ELR (cell line): Measurements from ENCODE around the gene SMARCA2.
A peak's percentile ranks its signal among the peaks of the same experiment; 100 is the strongest.

Source experiments
- DNase-seq: peaks from one replicate; pipeline ENCODE4 v3.0.0-alpha.2; 2015; ENCODE audit warnings: low read depth

The SMARCA2 gene

DNA sequence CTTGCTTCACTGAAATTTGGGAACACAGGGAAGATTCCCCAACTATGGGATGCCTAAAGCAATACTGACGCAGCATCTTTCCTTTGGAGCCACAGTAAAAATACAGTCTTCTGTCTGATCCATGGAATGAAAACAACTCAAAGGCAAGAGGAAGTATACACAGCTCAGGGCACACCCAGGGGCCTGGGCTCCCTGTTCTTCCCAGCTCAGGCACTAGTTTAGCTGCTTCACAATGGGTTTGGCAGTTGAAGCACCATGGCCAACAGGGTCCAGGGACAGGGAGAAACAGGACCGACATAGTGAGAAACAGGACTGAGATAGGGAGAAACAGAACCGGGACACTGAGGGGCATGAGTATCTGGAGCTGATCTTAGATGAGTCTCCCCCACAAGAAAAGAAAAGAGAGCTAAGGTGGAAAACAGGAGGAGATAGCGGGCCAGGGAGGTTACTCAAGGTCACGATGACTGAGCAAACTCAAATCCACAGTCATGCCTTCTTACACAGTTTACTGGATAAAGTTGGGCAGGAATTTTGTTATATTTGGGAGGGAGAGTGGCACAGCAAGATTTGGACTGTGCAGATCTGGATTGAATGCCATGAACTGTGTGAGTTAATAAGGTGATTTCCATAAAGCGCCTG lies 198.8 kb downstream of the SMARCA2 start:
- DNase-seq = no peak

DNA sequence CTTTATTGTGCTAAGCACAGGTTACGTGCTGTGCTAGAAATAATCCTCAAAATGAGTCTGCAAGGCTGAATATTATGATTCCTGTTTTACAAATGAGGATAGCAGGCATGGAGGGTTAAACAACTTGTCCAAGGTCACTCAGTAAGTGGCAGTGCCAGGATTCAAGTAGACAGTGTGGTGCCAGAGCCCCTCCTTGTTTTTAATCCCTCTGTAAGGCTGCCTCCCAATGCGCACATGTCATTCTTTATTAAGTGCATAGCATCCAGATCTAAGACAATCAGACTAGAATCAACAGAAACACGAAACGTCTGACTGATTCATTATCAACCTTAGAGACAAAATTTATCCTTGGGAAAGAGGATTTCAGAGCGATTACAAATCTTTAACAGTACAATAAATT lies 199.6 kb downstream of the SMARCA2 start:
- no peak for DNase-seq

DNA sequence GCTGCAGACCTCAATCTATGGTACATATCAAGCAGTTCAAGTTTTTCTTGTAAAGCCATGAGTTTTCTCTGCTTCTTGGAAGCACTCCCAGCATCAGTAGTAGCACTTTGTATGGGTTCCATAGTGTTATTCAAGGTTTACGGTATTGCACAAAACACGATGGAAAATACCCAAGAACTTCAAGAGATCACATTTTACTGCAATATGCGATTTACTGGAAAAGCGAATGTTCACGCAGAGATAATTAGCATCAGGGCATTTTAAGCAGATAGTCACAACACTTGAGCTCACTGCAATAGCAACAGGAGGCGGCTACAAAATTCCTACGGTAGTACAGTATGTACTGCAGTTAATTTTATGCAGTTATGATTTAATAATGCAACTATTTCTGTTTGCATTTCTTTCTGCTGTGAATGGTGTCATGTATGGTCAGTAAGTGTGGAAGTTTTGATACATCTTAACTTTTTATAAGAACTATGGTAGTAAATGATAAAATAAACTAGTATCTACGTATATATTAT lies 200.8 kb downstream of the SMARCA2 start:
- no peak for DNase-seq

DNA sequence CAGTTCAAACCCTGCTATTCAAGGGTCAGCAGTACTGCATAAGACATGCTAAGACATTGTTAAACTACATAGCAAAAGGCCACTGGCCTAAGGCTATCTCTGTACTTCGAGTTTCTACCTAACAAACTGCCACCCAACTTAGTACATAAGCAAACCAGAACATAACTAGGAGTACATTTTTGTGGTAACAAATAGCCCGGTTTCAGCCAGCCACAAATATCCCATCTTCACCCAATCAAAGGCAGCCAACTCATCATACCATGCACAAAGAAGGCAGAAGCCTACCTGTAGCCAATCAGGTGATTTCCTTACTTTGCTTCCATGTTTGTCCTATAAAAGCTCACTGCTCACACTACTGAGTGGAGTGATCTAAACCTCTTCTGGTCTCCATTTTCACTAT lies 201.4 kb downstream of the SMARCA2 start:
- peak; percentile 40 for DNase-seq

- DNase-seq = no peak
These were observed 202.4 kb downstream of the SMARCA2 start for GRCh38 chr9:2217540-2217939.

DNA sequence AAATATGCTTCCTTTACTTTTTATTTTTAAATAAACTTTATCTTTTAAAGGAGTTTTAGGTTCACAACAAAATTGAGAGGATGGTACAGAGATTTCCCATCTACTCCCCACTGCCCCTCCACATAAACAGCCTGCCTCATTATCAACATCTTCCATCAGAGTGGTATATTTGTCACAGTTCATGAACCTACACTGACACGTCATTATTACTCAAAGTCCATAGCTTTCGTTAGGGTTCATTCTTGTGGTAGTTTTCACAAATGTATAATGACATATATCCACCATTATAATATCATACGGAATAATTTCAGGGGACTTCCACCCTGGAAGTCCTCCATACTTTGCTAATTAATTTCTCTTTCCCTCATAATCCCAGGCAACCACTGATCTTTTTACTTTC lies 204.9 kb downstream of the SMARCA2 start:
- DNase-seq = peak; percentile 68

DNA sequence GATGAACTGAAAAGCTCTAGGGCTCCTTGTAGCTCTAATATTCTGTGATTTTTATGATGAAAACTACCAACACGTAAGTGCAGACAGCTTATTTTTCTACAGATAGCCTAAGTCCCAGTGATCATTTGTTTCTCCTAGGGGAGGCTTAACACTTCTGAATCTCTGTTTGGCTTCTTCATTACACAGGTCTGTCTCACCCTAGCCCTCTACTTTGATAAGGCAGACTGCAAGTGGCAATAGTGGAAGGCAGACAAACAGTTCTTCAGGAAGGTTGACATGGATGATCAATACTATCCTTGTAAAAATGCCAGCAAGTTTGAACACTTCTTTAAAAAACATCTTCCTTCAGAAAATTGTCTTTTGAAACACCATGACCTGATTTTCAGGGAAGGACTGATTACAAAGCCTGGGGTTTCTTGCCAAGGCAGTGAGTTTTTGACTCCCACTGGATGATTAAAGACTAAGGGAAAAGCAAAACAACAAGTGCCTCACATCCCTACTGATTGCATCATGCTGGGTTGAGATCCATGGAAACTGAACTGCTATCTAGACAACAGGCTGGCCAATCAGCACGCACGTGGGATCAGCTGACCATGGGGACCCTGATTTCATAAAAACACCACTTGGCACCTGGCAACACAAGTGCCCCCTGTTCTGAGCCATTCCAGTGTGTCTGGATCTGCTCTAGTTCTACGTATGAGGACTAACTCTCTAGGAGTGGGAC lies 212.2 kb downstream of the SMARCA2 start:
- no peak for DNase-seq

GRCh38 chr9:2228132-2228531 lies 213.0 kb downstream of the SMARCA2 start:
- peak; percentile 28 for DNase-seq

DNA sequence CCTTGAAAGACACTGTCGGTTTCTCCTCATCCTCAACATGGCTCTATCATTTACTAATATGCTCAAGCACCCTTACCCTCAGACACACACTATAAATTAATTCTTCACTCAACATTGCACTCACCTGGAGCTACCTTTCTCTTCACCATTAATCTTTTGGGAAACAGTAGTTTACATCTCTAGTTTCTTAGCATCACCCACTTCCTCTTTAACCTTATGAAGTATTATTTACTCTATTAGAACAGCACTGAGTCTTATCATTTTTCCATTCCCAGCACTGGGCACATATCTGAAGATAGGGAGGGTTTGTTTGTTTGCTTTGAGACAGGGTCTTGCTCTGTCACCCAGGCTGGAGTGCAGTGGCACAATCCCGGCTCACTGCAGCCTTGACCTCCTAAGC lies 213.5 kb downstream of the SMARCA2 start:
- no peak for DNase-seq

DNA sequence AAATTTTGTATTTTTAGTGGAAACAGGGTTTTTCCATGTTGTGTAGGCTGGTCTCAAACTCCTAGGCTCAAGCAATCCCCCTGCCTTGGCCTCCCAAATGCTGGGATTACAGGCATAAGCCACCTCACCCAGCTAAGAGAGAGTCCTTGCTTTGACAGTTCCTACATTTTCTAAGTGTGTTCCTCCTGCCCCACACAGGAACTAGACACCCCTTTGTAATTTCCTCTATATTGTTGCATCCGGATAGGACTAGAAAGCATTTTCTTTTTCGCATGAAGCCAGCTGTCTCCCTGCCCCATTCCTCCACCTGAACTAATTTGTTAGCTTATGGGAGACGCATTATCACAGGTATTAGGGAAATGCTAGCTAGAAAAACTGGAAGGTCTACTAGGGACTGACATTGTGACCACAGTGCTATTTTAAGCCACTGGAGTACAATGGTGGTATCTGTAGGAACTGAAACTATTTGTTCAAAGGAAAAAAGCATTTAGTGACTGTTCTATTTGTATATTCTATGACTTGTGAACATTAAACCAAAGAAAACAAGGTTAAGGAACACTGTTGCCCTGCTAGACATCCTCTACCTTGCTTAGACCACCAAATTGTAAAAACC lies 214.1 kb downstream of the SMARCA2 start:
- no peak for DNase-seq

DNA sequence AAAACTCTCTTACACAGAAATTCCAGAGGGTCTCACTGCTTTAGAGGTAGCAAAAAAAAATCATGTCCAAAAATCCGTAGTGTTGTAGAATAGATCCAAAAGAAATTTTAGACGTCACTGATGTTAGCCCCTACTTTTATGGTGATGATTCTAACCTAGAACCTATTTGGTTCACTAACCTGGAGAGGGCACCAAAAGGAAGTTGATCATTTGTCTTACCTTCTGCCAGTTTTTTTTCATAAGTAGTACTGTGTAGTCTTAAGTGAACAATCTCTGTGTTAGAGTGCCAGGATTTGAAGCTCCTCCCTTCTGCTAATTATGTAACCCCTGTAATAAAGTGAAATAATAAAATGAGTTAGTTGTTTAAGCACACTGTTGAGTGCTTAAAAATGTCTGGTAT lies 215.2 kb downstream of the SMARCA2 start:
- DNase-seq = no peak

- no peak for DNase-seq
These were observed 216.0 kb downstream of the SMARCA2 start for GRCh38 chr9:2231101-2231500.

DNA sequence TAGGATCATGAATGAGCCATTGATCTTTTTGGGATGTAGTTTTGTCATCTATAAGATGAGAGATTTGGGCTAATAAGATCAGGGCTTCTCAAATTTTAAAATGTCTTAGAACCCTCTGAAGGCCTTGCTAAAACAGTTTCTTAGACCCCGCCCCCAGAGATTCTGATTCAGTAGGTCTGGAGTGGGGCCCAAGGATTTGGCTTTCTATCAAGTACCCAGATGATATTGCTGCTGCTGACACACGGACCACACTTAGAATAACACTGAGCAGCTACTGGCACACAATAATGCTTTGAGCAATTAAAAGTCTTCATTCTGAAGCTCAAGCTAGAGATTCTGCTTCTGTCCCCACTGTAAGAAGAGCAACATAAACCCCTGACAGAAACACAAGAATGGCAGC lies 216.7 kb downstream of the SMARCA2 start:
- DNase-seq = no peak

GRCh38 chr9:2233274-2233673 lies 218.1 kb downstream of the SMARCA2 start:
- no peak for DNase-seq

DNA sequence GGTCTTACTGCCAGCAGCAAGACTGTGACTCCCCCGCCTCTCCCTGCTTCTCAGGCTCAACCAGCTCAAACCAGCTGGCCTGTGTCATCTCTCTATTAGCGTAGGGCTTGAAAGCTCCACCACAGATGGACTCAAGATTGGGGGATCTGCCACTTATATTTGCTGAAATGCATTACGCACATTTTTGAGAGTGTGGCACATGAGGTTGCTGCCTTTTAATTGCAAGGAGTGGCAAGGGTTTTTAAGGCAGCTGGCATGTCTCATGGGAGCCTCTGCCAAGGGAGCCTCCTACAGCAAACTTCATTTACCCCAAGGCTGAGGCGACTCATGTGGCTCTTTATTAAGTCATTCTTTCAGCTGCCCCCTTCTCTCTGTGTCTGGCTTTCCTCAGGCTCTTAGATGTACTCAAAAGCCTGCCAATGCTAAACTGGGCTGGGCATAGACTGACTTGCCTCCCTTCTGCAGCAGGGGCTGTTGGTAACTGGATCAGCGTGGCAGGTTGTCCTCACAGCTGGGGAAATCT lies 219.3 kb downstream of the SMARCA2 start:
- DNase-seq = no peak

DNA sequence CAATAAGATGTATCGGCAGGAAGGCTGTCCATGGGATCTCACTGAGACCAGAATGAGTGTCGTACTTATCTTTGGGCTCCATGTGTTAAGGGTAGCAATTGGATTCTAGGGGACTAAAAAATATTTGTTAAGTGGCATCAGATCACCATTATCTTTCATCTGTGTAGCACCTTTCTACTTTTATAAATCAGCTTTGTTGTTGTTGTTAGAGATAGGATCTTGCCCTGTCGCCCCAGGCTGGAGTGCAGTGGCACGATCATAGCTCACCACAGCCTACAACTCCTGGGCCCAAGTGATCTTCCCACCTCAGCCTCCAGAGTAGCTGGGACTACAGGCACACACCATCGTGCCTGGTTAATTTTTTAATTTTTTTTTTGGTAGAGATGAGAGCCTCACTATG lies 220.5 kb downstream of the SMARCA2 start:
- no peak for DNase-seq

GRCh38 chr9:2236850-2237249 lies 221.7 kb downstream of the SMARCA2 start:
- no peak for DNase-seq

DNA sequence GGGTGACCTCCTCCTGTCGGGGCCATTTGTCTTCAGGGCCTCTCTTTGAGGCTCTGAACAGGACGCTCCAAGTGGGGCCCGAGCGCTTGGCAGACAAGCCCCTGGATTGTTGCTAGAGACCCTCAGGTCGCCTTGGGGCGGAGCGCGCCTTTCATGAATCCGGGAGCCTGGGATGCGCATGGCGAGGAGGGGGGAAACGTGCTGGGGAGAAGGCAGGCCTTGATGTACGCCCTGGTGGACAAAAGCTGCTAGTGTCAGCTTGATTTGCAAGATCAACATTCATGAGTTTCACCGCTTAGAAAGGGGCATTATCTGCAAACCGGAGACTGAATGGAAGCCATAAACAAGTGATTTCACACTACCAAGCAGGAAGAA lies 226.3 kb downstream of the SMARCA2 start:
- DNase-seq = peak; percentile 52

- peak; percentile 86 for DNase-seq
These were observed 226.9 kb downstream of the SMARCA2 start for GRCh38 chr9:2241836-2242741.

- no peak for DNase-seq
These were observed 227.7 kb downstream of the SMARCA2 start for GRCh38 chr9:2242831-2243330.
